Anterior cingulate cortex (tissue), 58 donors: ENCODE results near the gene TPPP3.

Experiments used
- DNase-seq, 58 donors: peaks; one replicate each; lab custom pipeline; 2025; lab: John Stamatoyannopoulos, UW

Gene TPPP3

GRCh38 chr16:67393111-67393787, at the start of gene TPPP3:
TPPP3 (minus strand) TSS chr16:67393498; CDS start chr16:67391111, 2,387 bp downstream.
- peak in 57 of 58 donors; percentile 14 to 93 (median 82) for DNase-seq

- DNase-seq: no peak
Measured at GRCh38 chr16:67442581-67443255, 49.4 kb upstream of the TPPP3 start.

- DNase-seq: no peak
Measured at GRCh38 chr16:67441907-67442306, 48.6 kb upstream of the TPPP3 start.

- DNase-seq: peak in 26 of 58 donors; percentile 7 to 73 (median 34)
Measured at GRCh38 chr16:67441271-67441753, 48.0 kb upstream of the TPPP3 start.

GRCh38 chr16:67438824-67439393, 45.6 kb upstream of the TPPP3 start:
- DNase-seq: no peak

GRCh38 chr16:67438098-67438791, 44.9 kb upstream of the TPPP3 start:
- DNase-seq: no peak

GRCh38 chr16:67437513-67437912, 44.2 kb upstream of the TPPP3 start:
- DNase-seq: no peak

- no peak for DNase-seq
Measured at GRCh38 chr16:67436640-67437193, 43.4 kb upstream of the TPPP3 start.

- DNase-seq: no peak
Measured at GRCh38 chr16:67435758-67436164, 42.5 kb upstream of the TPPP3 start.

- DNase-seq: no peak
Measured at GRCh38 chr16:67433131-67433719, 39.9 kb upstream of the TPPP3 start.

GRCh38 chr16:67432506-67432890, 39.2 kb upstream of the TPPP3 start:
- no peak for DNase-seq

GRCh38 chr16:67431775-67432505, 38.6 kb upstream of the TPPP3 start:
- DNase-seq: no peak

- peak in 26 of 58 donors; percentile 16 to 60 (median 44) for DNase-seq
Measured at GRCh38 chr16:67430977-67431774, 37.9 kb upstream of the TPPP3 start, which contains the start of gene HSD11B2. HSD11B2 (plus strand) TSS chr16:67431121; CDS start chr16:67431249, 128 bp downstream.

GRCh38 chr16:67430504-67430976, 37.2 kb upstream of the TPPP3 start:
- DNase-seq: peak in 1 of 58 donors; percentile 32

GRCh38 chr16:67429799-67430503, 36.7 kb upstream of the TPPP3 start:
- no peak for DNase-seq

- no peak for DNase-seq
Measured at GRCh38 chr16:67429053-67429798, 35.9 kb upstream of the TPPP3 start.

- DNase-seq: peak in 31 of 58 donors; percentile 3 to 59 (median 25)
Measured at GRCh38 chr16:67428146-67428731, 34.9 kb upstream of the TPPP3 start.
